Activated CD8-positive, alpha-beta T cell treated with anti-CD3 and anti-CD28 coated beads for 36 hours (primary cell): ENCODE measurements around the gene NSMCE4A. TPM values are rescaled to one million over a fixed set of nuclear protein-coding genes. Genes with fewer than 3 reads are reported as not detected.

Experiments used
- ATAC-seq: fragments of 200-7000 bp; cut with Tn5 transposase; one replicate; pipeline ENCODE4 v1.10.0; 2021; ENCODE audit warnings: mild to moderate bottlenecking, moderate library complexity
- CTCF ChIA-PET: fragments of 350-600 bp; sonication (Branson Sonifier 250); formaldehyde crosslinking; loops from one replicate; lab custom pipeline; 2021; ENCODE audit warnings: antibody characterized with exemption; lab: Charles Lee
- POLR2A ChIA-PET: fragments of 350-600 bp; sonication (Branson Sonifier 250); formaldehyde crosslinking; loops from one replicate; lab custom pipeline; 2021; ENCODE audit warnings: antibody characterized with exemption; lab: Charles Lee
- DNase-seq: peaks from one replicate; pipeline ENCODE4 v3.0.0-alpha.2; 2020
- H3K27ac Mint-ChIP-seq: one replicate; pipeline ENCODE4 v1.8.0; 2021; ENCODE audit warnings: mild to moderate bottlenecking, mixed read lengths
- H3K27me3 Mint-ChIP-seq: one replicate; pipeline ENCODE4 v1.8.0; 2021; ENCODE audit warnings: mixed read lengths
- H3K36me3 Mint-ChIP-seq: one replicate; pipeline ENCODE4 v1.8.0; 2021; ENCODE audit warnings: low read depth, mixed read lengths
- H3K4me1 Mint-ChIP-seq: one replicate; pipeline ENCODE4 v1.8.0; 2021; ENCODE audit warnings: low read depth, mixed read lengths
- H3K4me3 Mint-ChIP-seq: one replicate; pipeline ENCODE4 v1.8.0; 2021; ENCODE audit warnings: mild to moderate bottlenecking, moderate library complexity, mixed read lengths
- H3K9me3 Mint-ChIP-seq: one replicate; pipeline ENCODE4 v1.8.0; 2021; ENCODE audit warnings: mixed read lengths
- intact Hi-C: fragments of 100-400 bp; cut with micrococcal nuclease; formaldehyde crosslinking; loops from one replicate; pipeline ENCODE4 v1.10.0; 2022
- total RNA-seq, 2 experiments: library from RNA; stranded (reverse); gene quantifications; one replicate each; pipeline ENCODE4 v1.2.3, GENCODE V29; 2021
- TF ChIP-seq, protein P1 (sequence below): fragments of 200-600 bp; IDR thresholded peaks from one replicate; pipeline ENCODE4 v1.8.0; 2022; ENCODE audit warnings: antibody characterized with exemption, mild to moderate bottlenecking

Gene NSMCE4A
- total RNA-seq, 2 experiments from 2014 or later: 49.7 to 50.8 TPM

DNA sequence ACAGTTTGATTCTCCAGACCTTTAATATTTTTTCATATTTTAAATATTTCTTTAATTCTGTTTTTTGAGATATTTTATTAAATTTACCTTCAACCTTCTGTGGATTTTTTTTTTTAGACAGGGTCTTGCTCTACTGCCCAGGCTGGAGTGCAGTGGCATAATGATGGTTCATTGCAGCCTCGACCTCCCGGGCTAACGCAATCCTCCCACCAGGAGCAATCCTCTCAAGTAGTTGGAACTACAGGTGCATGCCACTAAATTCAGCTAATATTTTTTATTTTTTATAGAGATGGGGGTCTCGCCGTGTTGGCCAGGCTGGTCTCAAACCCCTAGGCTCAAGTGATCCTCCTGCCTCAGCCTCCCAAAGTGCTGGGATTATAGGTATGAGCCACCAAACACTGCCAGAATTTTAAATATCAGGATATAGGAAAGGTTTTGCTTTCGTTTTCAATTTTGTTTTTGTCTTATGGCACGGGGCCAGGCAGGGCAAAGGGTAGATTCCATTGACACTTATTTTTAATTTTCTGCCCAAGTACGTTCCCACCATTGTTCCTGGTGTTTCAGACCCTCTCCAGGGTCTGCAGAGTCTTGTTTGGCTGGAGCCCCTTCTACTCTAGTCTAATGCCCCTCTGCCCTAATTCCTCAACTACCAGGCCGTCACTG is 15.1 kb upstream of the NSMCE4A start:
- Mint-ChIP-seq H3K9me3 (no peaks in the 10 kb centered on the region), H3K27ac (no peak overlapping the region), H3K4me1 (peaks cover 3% of the 10 kb centered on the region), H3K4me3 (no peak overlapping the region), H3K36me3 (no peaks in the 10 kb centered on the region), H3K27me3 (peaks cover 19% of the 10 kb centered on the region)
- ChIA-PET POLR2A (no interaction called here), CTCF (no interaction called here)
- TF ChIP-seq, protein P1, sequence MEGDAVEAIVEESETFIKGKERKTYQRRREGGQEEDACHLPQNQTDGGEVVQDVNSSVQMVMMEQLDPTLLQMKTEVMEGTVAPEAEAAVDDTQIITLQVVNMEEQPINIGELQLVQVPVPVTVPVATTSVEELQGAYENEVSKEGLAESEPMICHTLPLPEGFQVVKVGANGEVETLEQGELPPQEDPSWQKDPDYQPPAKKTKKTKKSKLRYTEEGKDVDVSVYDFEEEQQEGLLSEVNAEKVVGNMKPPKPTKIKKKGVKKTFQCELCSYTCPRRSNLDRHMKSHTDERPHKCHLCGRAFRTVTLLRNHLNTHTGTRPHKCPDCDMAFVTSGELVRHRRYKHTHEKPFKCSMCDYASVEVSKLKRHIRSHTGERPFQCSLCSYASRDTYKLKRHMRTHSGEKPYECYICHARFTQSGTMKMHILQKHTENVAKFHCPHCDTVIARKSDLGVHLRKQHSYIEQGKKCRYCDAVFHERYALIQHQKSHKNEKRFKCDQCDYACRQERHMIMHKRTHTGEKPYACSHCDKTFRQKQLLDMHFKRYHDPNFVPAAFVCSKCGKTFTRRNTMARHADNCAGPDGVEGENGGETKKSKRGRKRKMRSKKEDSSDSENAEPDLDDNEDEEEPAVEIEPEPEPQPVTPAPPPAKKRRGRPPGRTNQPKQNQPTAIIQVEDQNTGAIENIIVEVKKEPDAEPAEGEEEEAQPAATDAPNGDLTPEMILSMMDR: no peak
- intact Hi-C loops: no loop called here
- no peak for ATAC-seq
- no peak for DNase-seq

DNA sequence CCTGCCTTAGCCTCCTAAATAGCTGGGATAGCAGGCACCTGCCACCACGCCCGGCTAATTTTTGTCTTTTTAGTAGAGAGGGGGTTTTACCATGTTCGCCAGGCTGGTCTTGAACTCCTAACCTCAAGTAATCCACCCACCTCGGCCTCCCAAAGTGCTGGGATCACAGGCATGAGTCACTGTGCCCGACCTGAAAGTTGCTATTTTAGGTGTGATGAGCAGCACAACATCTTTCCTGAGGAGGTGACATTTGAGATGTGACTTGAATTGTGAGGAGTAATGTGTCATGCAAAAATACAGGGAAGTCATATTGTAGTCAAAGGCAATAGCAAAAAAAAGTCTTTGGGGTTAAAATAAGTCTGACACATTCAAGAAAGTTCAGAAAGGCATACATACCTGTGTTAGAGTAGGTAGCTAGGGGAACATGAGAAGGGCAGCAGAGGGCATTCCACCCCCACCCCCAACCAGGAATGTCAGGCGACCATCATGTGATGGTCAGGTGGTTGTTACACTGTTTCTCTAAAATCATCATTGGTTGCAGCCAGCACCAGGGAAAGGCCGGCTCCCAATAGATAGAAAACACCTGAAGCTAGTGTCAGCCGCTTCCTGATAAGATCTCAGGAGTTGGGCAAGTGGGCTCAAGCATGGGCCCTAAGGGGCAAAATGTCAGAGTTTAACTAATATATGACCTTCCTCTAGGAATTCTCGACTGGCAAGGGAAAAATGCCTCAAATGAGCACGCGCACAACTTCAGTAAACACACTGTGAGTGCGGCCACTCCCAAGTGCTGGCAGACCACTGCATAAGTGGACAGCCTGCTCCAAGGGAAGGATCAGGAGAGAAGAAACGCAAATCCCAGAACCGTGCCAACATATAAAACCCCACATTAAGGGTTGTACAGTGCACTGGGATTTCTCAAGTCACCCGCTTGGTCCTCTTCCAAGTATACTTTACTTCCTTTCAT is 13.6 kb upstream of the NSMCE4A start, which contains the start of gene TACC2:
TACC2 (plus strand) TSS at position 803 of the 964 bp plus-strand sequence. CDS start 32,819 bp downstream, outside the sequence.
- CTCF ChIA-PET: no interaction called here
- H3K36me3 Mint-ChIP-seq: no peaks in the 10 kb centered on the region
- intact Hi-C loops: no loop called here
- H3K27ac Mint-ChIP-seq: no peak within 1 kb of the TSS
- peaks cover 17% of the 10 kb centered on the region for H3K27me3 Mint-ChIP-seq
- POLR2A ChIA-PET: no interaction called here
- H3K4me3 Mint-ChIP-seq: no peak within 1 kb of the TSS
- peaks cover 3% of the 10 kb centered on the region for H3K4me1 Mint-ChIP-seq
- ATAC-seq (no peak), DNase-seq (peak; percentile 30)
- peaks cover 10% of the 10 kb centered on the region for H3K9me3 Mint-ChIP-seq
- TF ChIP-seq, protein P1: no peak

DNA sequence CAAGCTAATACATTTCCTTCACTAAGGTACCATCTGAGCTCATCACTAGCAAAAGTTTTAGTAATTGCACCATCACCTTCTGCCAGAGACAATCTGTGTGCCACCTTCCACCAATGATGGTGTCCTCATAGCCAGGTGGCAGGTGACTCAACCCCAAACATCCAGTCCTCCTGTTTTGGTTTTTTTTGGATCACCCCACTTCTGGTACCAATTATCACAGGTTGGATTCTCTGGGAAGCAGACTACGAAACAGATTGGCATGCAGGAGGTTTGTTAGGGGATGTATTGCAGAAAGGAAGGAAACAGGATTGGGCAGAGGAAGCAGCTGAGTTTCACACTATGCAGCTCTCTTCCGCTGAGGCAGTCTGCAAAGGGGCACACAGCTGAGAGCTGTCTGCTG is 9.4 kb upstream of the NSMCE4A start:
- H3K36me3 Mint-ChIP-seq: no peaks in the 10 kb centered on the region
- no peak overlapping the region for H3K4me3 Mint-ChIP-seq
- intact Hi-C loops: no loop called here
- POLR2A ChIA-PET: interaction anchor here (0.6 kb wide), 1 partner anchor 724 kb away, joined by 3 read pairs; no protein-coding TSS in a partner anchor
- H3K4me1 Mint-ChIP-seq: peaks cover 3% of the 10 kb centered on the region
- peaks cover 10% of the 10 kb centered on the region for H3K9me3 Mint-ChIP-seq
- CTCF ChIA-PET: interaction anchor here (1.7 kb wide), 1 partner anchor 9 kb away, joined by 7 read pairs; the partner anchor contains the start of gene NSMCE4A
- H3K27ac Mint-ChIP-seq: no peak overlapping the region
- DNase-seq: no peak
- peaks cover 10% of the 10 kb centered on the region for H3K27me3 Mint-ChIP-seq
- ATAC-seq: no peak
- TF ChIP-seq, protein P1: no peak

DNA sequence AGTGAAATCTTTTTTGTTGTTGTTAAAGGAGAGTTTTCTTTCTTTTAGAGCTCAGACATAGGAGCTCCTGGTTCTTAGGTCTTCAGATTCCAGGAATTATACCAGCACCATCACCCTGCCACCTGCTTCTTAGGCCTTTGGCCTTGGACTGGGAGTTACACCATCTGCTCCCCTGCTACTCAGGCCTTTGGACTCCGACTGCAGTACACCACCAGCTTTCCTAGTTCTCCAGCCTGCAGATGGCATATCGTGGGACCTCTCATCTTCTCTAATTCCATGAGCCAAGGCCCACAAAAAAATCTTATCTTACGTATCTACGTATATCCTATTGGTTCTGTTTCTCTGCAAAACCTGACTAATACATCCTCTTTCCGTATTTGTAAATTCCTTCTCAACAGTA is 8.8 kb upstream of the NSMCE4A start:
- Mint-ChIP-seq H3K27me3 (peaks cover 9% of the 10 kb centered on the region), H3K27ac (no peak overlapping the region), H3K9me3 (peaks cover 10% of the 10 kb centered on the region), H3K4me3 (no peak overlapping the region), H3K4me1 (peaks cover 3% of the 10 kb centered on the region), H3K36me3 (no peaks in the 10 kb centered on the region)
- DNase-seq: no peak
- ChIA-PET POLR2A (no interaction called here), CTCF (interaction anchor here (1.7 kb wide), 1 partner anchor 9 kb away, joined by 7 read pairs; the partner anchor contains the start of gene NSMCE4A)
- intact Hi-C loops: no loop called here
- TF ChIP-seq, protein P1: no peak
- no peak for ATAC-seq
